Measurements from ENCODE around the gene GPC6. TPM values are rescaled to one million over a fixed set of nuclear protein-coding genes. Genes with fewer than 3 reads are reported as not detected.

The GPC6 gene
- total RNA-seq, 1 experiment from 2014 or later = 63.7 TPM

DNA sequence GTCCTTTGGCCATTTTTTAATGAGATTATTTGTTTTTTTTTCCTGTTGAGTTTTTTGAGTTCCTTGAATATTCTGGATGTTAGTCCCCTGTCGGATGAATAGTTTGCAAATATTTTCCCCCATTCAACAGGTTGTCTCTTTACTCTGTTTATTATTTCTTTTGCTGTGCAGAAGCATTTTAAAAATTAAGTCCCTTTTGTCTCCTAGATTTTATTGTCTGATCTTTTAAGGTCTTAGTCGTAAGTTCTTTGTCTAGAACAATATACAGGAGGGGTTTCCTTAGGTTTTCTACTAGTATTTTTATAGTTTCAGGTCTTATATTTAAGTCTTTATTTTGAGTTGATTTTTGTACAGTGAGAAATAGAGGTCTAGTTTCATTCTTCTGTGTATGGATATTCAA is 284.4 kb downstream of the GPC6 start:
- no peaks in the 10 kb centered on the region for H3K36me3 ChIP-seq (replicated peaks; ENCODE audit: control insufficient read depth, insufficient read depth, low read length)
- H3K27me3 ChIP-seq (ENCODE audit: control insufficient read depth, insufficient read depth, low read length) = no peaks in the 10 kb centered on the region
- DNase-seq = no peak
- H3K4me3 ChIP-seq (ENCODE audit: insufficient read depth, low read depth, low read length) = no peak overlapping the region

DNA sequence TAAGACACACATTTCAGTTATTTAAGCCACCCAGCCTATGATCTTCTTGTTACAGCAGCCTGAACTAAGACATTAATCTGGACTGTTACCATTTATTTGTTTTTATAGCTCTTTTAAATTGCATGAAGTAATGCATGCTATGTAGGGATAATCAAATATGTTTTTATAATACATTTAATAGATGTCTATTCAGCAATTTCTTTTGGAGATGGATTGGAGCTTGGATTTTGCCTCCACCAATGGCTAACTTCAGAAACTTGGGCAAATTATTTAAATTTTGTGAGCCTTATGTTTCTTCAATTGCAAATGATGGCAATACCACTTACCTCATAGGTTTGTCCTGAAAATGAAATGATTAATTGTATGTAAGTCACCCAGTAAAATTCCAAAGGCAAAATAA is 288.7 kb downstream of the GPC6 start:
- no peak for DNase-seq
- H3K27me3 ChIP-seq (ENCODE audit: control insufficient read depth, insufficient read depth, low read length) = no peaks in the 10 kb centered on the region
- no peaks in the 10 kb centered on the region for H3K36me3 ChIP-seq (replicated peaks; ENCODE audit: control insufficient read depth, insufficient read depth, low read length)
- H3K4me3 ChIP-seq (ENCODE audit: insufficient read depth, low read depth, low read length) = no peak overlapping the region

DNA sequence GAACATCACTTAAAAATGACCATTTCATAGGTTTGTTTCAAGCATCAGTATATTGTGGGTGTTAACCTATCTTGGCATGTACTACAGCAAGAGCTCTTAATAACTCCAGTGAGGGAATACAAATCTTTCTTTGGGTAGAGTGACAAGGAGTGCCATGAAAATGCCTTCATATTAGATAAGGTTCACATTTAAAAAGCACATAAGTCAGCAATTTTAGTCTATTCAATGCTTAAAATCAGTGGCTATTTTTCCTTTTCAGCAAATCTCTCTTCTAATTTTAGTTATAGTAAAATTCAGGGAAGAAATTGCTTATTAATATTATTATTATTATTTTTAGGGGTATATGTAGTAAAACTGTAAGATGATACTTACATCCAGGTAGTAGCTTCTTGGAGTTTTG is 291.1 kb downstream of the GPC6 start:
- Histone ChIP-seq H3K36me3 (replicated peaks; ENCODE audit: control insufficient read depth, insufficient read depth, low read length) (no peaks in the 10 kb centered on the region), H3K4me3 (ENCODE audit: insufficient read depth, low read depth, low read length) (no peak overlapping the region), H3K27me3 (ENCODE audit: control insufficient read depth, insufficient read depth, low read length) (no peaks in the 10 kb centered on the region)
- no peak for DNase-seq

DNA sequence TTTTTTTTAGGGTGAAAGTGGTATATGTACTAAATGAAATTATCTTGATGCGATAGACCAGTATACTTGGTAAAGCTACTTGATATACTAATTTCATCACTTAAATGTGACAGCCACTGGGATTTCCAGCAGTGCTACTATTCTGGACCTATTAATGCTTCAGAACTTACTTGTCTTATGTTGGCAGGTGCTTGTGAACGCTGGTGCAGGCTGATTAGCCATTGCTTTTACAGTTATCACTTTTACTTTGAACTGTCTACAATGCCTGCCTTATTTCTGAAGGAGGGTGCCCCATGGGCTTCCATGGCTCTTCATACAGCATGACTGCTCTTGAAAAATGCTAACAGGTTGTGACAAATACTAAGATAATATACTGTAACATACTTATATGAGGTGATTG is 294.7 kb downstream of the GPC6 start:
- Histone ChIP-seq H3K27me3 (ENCODE audit: control insufficient read depth, insufficient read depth, low read length) (no peaks in the 10 kb centered on the region), H3K36me3 (replicated peaks; ENCODE audit: control insufficient read depth, insufficient read depth, low read length) (no peaks in the 10 kb centered on the region), H3K4me3 (ENCODE audit: insufficient read depth, low read depth, low read length) (no peak overlapping the region)
- DNase-seq = no peak

DNA sequence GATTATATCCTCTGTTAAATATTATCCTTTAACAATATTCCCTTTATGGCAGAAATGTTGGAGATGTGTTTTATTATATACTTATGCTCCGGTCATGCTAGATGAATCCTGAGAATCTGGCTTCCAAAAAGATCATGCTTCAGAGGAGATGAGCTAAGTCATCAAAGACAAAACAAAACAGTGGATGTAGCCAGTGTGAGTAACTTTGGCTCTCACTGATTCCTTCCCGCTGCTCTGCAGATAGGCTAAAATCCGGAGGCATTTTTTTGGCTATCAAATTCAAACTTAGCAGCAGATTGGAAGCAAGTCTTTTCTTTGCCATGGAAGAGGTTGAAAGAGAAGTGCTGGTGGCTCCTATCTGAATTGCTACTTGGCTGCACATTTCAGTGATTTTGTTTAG is 295.9 kb downstream of the GPC6 start:
- DNase-seq = no peak
- H3K4me3 ChIP-seq (ENCODE audit: insufficient read depth, low read depth, low read length) = no peak overlapping the region

DNA sequence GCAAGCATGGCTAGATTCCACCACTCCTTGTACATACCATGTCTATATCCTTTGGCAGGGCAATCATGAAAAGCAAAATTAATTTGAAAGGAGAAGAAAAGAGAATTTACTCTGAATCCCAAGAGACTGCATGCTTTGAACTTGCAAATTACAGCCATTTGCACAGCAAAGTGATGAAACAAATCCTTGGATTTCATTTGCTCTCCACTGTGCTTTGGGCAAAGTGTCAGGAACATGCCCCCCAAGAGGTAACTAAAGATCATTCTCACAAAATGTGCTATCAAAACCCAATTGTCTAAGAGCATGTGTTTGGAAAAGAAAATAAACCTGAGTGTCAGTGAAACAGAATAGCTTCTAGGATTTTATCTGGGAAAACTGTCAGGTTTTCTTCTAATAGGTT is 298.5 kb downstream of the GPC6 start:
- Histone ChIP-seq H3K27me3 (ENCODE audit: control insufficient read depth, insufficient read depth, low read length) (no peaks in the 10 kb centered on the region), H3K4me3 (ENCODE audit: insufficient read depth, low read depth, low read length) (no peak overlapping the region), H3K36me3 (replicated peaks; ENCODE audit: control insufficient read depth, insufficient read depth, low read length) (no peaks in the 10 kb centered on the region)
- no peak for DNase-seq

More for the DNA sequence above, 295.9 kb downstream of the GPC6 start:
- no peaks in the 10 kb centered on the region for H3K36me3 ChIP-seq (replicated peaks; ENCODE audit: control insufficient read depth, insufficient read depth, low read length)
- H3K27me3 ChIP-seq (ENCODE audit: control insufficient read depth, insufficient read depth, low read length) = no peaks in the 10 kb centered on the region

DNA sequence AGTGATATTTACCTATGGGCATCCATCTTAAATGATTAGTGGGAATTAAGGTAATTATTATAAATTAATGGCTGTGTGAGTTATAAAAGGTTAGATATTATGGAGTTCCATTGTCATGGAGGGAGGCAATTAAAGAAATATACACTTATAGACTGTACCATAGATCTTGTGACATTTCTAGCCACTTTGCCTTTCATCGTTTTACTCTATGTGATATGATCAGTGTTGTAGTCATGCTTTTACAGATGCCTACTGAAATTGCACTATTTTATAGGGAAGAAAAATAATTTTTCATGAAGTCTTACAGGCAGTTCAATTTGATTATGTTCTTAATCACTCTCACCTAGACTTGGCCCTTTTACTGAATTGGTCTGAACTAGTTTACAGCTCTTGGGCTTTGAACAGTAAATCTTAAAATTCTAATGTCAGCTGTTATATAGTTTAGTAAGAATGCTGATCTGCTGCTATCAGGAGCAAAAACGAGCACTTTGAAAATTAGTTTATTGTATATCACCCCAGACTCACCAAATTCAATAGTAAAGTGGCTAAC is 301.2 kb downstream of the GPC6 start:
- DNase-seq = no peak

DNA sequence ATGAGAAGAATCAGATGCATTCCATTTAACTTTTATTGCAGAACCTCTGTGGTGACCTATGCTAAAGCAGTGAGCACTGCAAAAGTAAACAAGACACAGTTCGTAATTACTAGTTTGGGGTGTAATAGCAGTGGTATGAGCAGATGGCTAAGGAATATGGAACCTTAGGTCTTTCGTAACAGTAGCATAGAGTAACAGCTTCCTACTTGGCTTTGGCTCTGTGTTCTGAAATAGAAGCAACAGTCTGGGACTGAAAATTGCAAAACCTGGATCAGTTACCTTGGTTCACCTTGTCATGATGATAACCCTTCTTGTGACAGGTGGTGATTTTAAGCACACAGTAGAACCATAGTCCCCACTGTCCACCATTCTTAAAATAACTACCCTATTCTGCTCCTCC is 303.4 kb downstream of the GPC6 start:
- H3K27me3 ChIP-seq (ENCODE audit: control insufficient read depth, insufficient read depth, low read length) = no peaks in the 10 kb centered on the region
- no peaks in the 10 kb centered on the region for H3K36me3 ChIP-seq (replicated peaks; ENCODE audit: control insufficient read depth, insufficient read depth, low read length)
- no peak overlapping the region for H3K4me3 ChIP-seq (ENCODE audit: insufficient read depth, low read depth, low read length)
- no peak for DNase-seq

More for the DNA sequence above, 301.2 kb downstream of the GPC6 start:
- Histone ChIP-seq H3K4me3 (ENCODE audit: insufficient read depth, low read depth, low read length) (no peak overlapping the region), H3K36me3 (replicated peaks; ENCODE audit: control insufficient read depth, insufficient read depth, low read length) (no peaks in the 10 kb centered on the region), H3K27me3 (ENCODE audit: control insufficient read depth, insufficient read depth, low read length) (no peaks in the 10 kb centered on the region)

DNA sequence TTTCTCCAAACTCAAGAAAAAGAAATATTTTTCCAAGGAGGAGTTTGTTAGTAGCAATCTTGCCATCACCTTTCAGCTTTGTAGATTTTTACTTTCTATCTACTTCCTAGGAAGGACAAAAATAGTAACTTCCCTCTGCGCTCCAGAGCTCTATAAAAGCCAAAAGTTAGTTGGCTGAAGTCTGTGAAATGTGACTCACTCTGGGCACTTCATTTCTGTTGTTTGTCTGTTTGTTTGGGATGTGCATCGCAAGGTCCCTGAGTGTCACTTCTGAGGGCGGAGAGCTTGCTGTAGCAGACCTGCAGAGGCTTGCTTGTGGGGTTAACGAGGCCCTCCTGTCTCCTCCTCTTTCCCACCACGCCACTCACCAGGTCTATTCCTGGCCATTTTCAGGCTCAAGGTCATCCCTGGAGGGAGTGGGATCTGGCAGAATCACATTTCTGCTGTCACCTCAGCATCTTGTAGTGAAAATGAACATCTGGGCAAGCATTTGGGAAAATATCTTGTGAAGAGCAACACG is 307.6 kb downstream of the GPC6 start:
- Histone ChIP-seq H3K36me3 (replicated peaks; ENCODE audit: control insufficient read depth, insufficient read depth, low read length) (no peaks in the 10 kb centered on the region), H3K4me3 (ENCODE audit: insufficient read depth, low read depth, low read length) (no peak overlapping the region), H3K27me3 (ENCODE audit: control insufficient read depth, insufficient read depth, low read length) (no peaks in the 10 kb centered on the region)
- DNase-seq = no peak

DNA sequence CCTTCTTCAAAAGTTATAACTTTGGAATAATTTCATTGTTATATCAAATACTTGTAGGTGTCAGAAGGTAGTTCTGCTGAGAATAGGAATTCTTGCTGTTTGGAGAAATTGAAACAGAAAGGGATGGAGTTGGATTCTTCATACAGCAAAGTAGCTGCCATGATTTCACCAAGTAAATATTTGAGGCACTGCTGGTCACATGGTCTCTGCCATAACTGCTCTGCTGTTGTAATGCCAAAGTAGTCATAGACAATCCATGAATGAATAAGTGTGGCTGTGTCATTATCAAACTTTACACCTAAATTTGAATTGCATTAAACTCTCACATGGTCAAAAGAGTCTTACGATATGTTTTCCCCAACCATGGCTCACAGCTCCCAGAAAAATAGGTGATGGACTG is 308.6 kb downstream of the GPC6 start:
- no peak for DNase-seq
- H3K27me3 ChIP-seq (ENCODE audit: control insufficient read depth, insufficient read depth, low read length) = no peaks in the 10 kb centered on the region

DNA sequence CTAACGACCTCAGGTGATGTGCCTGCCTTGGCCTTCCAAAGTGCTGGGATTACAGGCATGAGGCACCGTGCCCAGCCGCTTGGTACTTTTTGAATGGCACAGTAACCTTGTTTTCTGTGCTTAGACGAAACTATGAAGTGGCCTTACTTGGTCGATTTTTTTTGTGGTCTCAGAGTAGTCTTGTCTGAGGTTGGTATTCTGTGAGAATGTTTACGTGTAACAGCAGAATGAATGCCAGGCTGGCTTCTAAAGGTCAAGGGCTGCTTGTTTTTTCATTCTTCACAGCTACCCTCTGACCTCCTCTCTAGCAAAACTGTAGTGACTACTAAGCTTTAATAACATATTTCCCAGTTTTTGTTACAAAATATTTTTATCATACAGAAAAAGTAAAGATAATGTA is 313.3 kb downstream of the GPC6 start:
- H3K4me3 ChIP-seq (ENCODE audit: insufficient read depth, low read depth, low read length) = no peak overlapping the region
- DNase-seq = no peak

More for the DNA sequence above, 308.6 kb downstream of the GPC6 start:
- Histone ChIP-seq H3K4me3 (ENCODE audit: insufficient read depth, low read depth, low read length) (no peak overlapping the region), H3K36me3 (replicated peaks; ENCODE audit: control insufficient read depth, insufficient read depth, low read length) (no peaks in the 10 kb centered on the region)

DNA sequence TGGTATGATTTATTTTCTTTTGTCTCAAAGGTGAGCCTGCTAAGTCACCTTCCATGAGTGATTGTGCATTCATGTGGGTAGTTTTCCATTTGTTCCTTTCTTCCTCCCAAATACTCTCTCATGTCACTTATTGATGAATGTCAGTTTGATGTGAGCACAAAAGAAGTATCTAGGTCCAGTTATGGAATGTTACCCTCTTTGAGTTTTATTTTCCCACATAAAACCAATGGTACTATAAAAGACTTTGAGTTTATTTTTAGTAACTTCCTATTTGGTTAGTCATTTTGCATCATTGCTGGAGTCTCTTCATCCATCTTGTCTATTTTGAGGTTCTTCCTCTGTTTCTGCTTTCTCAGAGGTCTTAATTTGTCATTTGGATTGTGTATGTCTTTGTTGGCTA is 321.3 kb downstream of the GPC6 start:
- no peak for DNase-seq
- no peaks in the 10 kb centered on the region; the same call in 1 of the 2 replicates for H3K36me3 ChIP-seq (replicated peaks; ENCODE audit: control insufficient read depth, insufficient read depth, low read length)
- H3K4me3 ChIP-seq (ENCODE audit: insufficient read depth, low read depth, low read length) = no peak overlapping the region
- H3K27me3 ChIP-seq (ENCODE audit: control insufficient read depth, insufficient read depth, low read length) = no peaks in the 10 kb centered on the region

More for the DNA sequence above, 313.3 kb downstream of the GPC6 start:
- H3K27me3 ChIP-seq (ENCODE audit: control insufficient read depth, insufficient read depth, low read length) = no peaks in the 10 kb centered on the region
- no peaks in the 10 kb centered on the region for H3K36me3 ChIP-seq (replicated peaks; ENCODE audit: control insufficient read depth, insufficient read depth, low read length)

DNA sequence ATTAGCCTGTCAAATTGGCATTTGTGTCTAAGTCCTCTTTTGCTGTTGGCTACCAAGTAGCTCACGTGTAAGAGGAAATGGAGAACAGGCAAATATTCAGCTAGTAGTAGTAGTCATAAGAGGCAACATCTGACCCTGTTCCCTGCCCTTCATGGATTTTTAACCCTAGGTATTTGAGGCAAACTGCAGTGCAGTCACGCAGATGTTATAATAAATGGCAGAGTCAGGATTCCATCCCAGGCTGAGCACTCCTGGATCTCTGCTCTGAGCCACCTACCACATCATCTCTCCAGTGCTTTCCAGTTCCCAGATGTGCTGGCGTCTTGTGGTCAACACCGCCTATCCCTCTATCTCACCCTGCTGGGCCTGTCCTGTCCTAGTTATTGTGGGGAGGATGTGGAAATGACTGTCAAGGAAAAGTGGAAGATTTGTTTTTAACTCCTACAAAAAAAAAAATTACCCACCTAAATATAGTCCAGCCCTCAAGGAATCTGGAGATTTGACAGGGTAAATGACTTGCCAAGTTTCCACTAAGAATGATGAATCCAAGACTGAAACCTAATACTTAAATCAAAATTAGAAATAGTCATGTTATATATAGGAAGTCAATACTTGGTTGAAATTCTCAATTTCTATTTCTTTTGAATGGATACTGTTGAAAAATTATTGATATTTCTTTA is 322.9 kb downstream of the GPC6 start:
- H3K4me3 ChIP-seq (ENCODE audit: insufficient read depth, low read depth, low read length) = no peak overlapping the region
- no peak for DNase-seq
- H3K36me3 ChIP-seq (replicated peaks; ENCODE audit: control insufficient read depth, insufficient read depth, low read length) = no peaks in the 10 kb centered on the region; the same call in 1 of the 2 replicates
- H3K27me3 ChIP-seq (ENCODE audit: control insufficient read depth, insufficient read depth, low read length) = no peaks in the 10 kb centered on the region

DNA sequence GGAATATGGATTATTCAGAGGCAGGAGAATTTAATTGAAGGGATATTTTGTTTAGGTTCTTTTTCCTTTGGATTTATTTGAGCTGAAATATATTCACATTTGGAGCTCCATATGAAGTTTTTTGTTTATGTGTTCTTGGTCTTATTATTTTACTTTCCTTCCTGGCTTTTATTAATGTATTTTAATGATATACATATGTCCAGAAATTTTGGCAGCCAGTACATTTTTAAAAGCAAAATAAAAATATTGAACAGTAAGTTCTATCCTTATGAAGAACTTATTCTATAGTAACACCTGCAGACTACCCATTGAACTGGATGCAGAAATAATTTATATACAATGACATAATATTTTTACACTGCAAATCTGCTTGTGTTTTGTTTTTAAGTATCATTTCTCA is 323.6 kb downstream of the GPC6 start:
- Histone ChIP-seq H3K27me3 (ENCODE audit: control insufficient read depth, insufficient read depth, low read length) (no peaks in the 10 kb centered on the region), H3K4me3 (ENCODE audit: insufficient read depth, low read depth, low read length) (no peak overlapping the region), H3K36me3 (replicated peaks; ENCODE audit: control insufficient read depth, insufficient read depth, low read length) (no peaks in the 10 kb centered on the region; the same call in 1 of the 2 replicates)
- no peak for DNase-seq

DNA sequence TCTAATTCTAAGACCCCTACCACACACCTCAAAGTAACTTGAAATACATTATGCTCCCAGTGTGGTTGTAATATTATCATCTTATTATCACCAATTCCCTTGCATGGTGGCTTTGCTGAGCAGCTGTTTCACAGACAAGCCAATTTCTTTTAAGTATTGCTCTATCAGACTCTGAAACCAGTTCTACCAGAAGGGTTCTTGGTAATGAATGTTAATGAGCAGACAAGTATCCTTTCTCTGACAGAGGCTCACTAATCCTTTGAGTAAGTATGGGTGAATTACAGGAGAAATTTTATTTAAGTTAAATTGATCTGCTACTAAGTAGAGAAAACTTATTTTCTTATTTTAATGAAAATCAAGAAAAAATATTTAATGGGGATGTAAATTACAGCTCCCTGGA is 326.0 kb downstream of the GPC6 start:
- no peak for DNase-seq
- Histone ChIP-seq H3K4me3 (ENCODE audit: insufficient read depth, low read depth, low read length) (no peak overlapping the region), H3K27me3 (ENCODE audit: control insufficient read depth, insufficient read depth, low read length) (no peaks in the 10 kb centered on the region), H3K36me3 (replicated peaks; ENCODE audit: control insufficient read depth, insufficient read depth, low read length) (no peaks in the 10 kb centered on the region)
